WTC11 (cell line): ENCODE results near the gene CIDEC. TPM values are rescaled to one million over a fixed set of nuclear protein-coding genes. Genes with fewer than 3 reads are reported as not detected.

Experiments used
- ATAC-seq: fragments of 200-7000 bp; cut with Tn5 transposase; 2 replicates; pipeline ENCODE4 v1.10.0; 2021; ENCODE audit warnings: mild to moderate bottlenecking, moderate library complexity
- CTCF ChIA-PET: fragments of 300-600 bp; sonication (Branson Sonifier 250); formaldehyde crosslinking; loops from one replicate; lab custom pipeline; 2021; ENCODE audit warnings: antibody characterized with exemption; lab: Charles Lee
- POLR2A ChIA-PET: fragments of 350-600 bp; sonication (Branson Sonifier 250); formaldehyde crosslinking; loops from one replicate; lab custom pipeline; 2021; ENCODE audit warnings: antibody characterized with exemption; lab: Charles Lee
- DNase-seq: peaks from one replicate; pipeline ENCODE4 v3.0.0; 2021; ENCODE audit warnings: low spot score
- H3K27ac Mint-ChIP-seq: 2 replicates; pipeline ENCODE4 v1.8.0; 2021; ENCODE audit warnings: mixed read lengths
- H3K27me3 Mint-ChIP-seq: 2 replicates; pipeline ENCODE4 v1.8.0; 2021; ENCODE audit warnings: low read depth, mild to moderate bottlenecking, moderate library complexity, mixed read lengths
- H3K36me3 Mint-ChIP-seq: 2 replicates; pipeline ENCODE4 v1.8.0; 2021; ENCODE audit warnings: mixed read lengths
- H3K4me1 Mint-ChIP-seq: 2 replicates; pipeline ENCODE4 v1.8.0; 2022; ENCODE audit warnings: mixed read lengths
- H3K4me3 Mint-ChIP-seq: 2 replicates; pipeline ENCODE4 v1.8.0; 2021; ENCODE audit warnings: mild to moderate bottlenecking, moderate library complexity, mixed read lengths
- H3K9me3 Mint-ChIP-seq: 2 replicates; pipeline ENCODE4 v1.8.0; 2021; ENCODE audit warnings: mixed read lengths
- ATF1 ChIP-seq: sonication (generic); formaldehyde crosslinking; IDR thresholded peaks from 2 replicates; pipeline ENCODE4 v1.8.1; 2023; ENCODE audit warnings: mild to moderate bottlenecking, moderate library complexity, missing genetic modification reagents
- ELF4 ChIP-seq: sonication (generic); formaldehyde crosslinking; IDR thresholded peaks from 2 replicates; pipeline ENCODE4 v1.8.1; 2022; ENCODE audit warnings: low read depth, mild to moderate bottlenecking, moderate library complexity, missing genetic modification reagents
- ESRRA ChIP-seq: sonication (generic); formaldehyde crosslinking; IDR thresholded peaks from 2 replicates; pipeline ENCODE4 v1.8.1; 2022; ENCODE audit warnings: mild to moderate bottlenecking, missing genetic modification reagents, borderline replicate concordance
- HMGA2 ChIP-seq: fragments of 250-450 bp; sonication (Bioruptor Pico); IDR thresholded peaks from 2 replicates; pipeline ENCODE4 v1.4.0; 2021; ENCODE audit warnings: mild to moderate bottlenecking, moderate library complexity
- MYBL2 ChIP-seq: sonication (generic); formaldehyde crosslinking; IDR thresholded peaks from 2 replicates; pipeline ENCODE4 v1.8.1; 2023; ENCODE audit warnings: mild to moderate bottlenecking, moderate library complexity, missing genetic modification reagents
- NR2C2 ChIP-seq: sonication (generic); formaldehyde crosslinking; IDR thresholded peaks from 2 replicates; pipeline ENCODE4 v1.8.0; 2022; ENCODE audit warnings: mild to moderate bottlenecking, missing genetic modification reagents
- OVOL2 ChIP-seq: fragments of 250-450 bp; sonication (Bioruptor Pico); IDR thresholded peaks from 2 replicates; pipeline ENCODE4 v1.9.0; 2021; ENCODE audit warnings: mild to moderate bottlenecking, borderline replicate concordance
- PRRX2 ChIP-seq: fragments of 250-450 bp; sonication (Bioruptor Pico); IDR thresholded peaks from 2 replicates; pipeline ENCODE4 v1.8.0; 2021; ENCODE audit warnings: mild to moderate bottlenecking
- SMAD4 ChIP-seq: sonication (generic); formaldehyde crosslinking; IDR thresholded peaks from 2 replicates; pipeline ENCODE4 v1.8.0; 2022; ENCODE audit warnings: mild to moderate bottlenecking, missing genetic modification reagents
- SP1 ChIP-seq: sonication (generic); formaldehyde crosslinking; conservative IDR thresholded peaks from 2 replicates; pipeline ENCODE4 v1.8.1; 2022; ENCODE audit warnings: missing genetic modification reagents
- ZNF138 ChIP-seq: sonication (generic); formaldehyde crosslinking; conservative IDR thresholded peaks from 2 replicates; pipeline ENCODE4 v1.8.1; 2022; ENCODE audit warnings: mild to moderate bottlenecking, moderate library complexity, missing genetic modification reagents
- ZNF263 ChIP-seq: sonication (generic); formaldehyde crosslinking; IDR thresholded peaks from 2 replicates; pipeline ENCODE4 v1.8.1; 2022; ENCODE audit warnings: low read depth, mild to moderate bottlenecking, moderate library complexity, missing genetic modification reagents
- total RNA-seq: library from RNA; stranded (reverse); gene quantifications from 3 replicates; pipeline ENCODE4 v1.2.3, GENCODE V29; 2021
- TF ChIP-seq, protein P1 (sequence below): sonication (generic); formaldehyde crosslinking; IDR thresholded peaks from 2 replicates; pipeline ENCODE4 v1.8.1; 2023; ENCODE audit warnings: mild to moderate bottlenecking, missing genetic modification reagents, moderate library complexity
- TF ChIP-seq, protein P2 (sequence below): sonication (generic); formaldehyde crosslinking; IDR thresholded peaks from 2 replicates; pipeline ENCODE4 v1.8.0; 2022; ENCODE audit warnings: mild to moderate bottlenecking, missing genetic modification reagents
- TF ChIP-seq, protein P3 (sequence below): sonication (generic); formaldehyde crosslinking; IDR thresholded peaks from 2 replicates; pipeline ENCODE4 v1.8.1; 2023; ENCODE audit warnings: mild to moderate bottlenecking, missing genetic modification reagents, borderline replicate concordance
- TF ChIP-seq, protein P4 (sequence below): fragments of 250-450 bp; sonication (Bioruptor Pico); IDR thresholded peaks from 2 replicates; pipeline ENCODE4 v1.9.0; 2021; ENCODE audit warnings: mild to moderate bottlenecking
- TF ChIP-seq, protein P5 (sequence below): sonication (generic); formaldehyde crosslinking; IDR thresholded peaks from 2 replicates; pipeline ENCODE4 v1.8.0; 2023; ENCODE audit warnings: missing genetic modification reagents
- TF ChIP-seq, protein P6 (sequence below): sonication (generic); formaldehyde crosslinking; IDR thresholded peaks from 2 replicates; pipeline ENCODE4 v1.8.1; 2023; ENCODE audit warnings: mild to moderate bottlenecking, missing genetic modification reagents

Gene CIDEC
- total RNA-seq, 1 experiment from 2014 or later: not detected

DNA sequence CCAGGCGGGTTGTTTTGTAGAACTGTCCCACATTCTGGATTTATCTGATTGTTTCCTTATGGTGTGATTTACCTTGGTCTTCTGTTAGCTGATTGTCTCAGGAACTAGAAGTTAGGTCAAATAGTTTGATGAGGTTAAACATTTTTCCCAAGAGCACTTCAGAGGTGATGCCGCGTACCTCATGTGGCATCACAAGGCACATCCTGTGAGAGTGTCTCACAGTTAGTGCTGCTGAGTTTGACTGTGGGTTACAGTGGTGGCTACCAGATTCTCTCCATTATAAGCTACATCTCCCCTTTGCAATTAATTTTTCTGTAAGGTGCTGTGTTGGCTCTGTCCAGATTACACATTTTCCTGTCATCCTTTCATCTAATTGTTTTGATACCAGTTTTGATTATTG lies 48.8 kb downstream of the CIDEC start:
- POLR2A ChIA-PET: interaction anchor here (0.7 to 1.0 kb wide), 2 partner anchors 26 to 115 kb away, joined by 4 to 8 read pairs; no protein-coding TSS in a partner anchor
- TF ChIP-seq ZNF263 (CRISPR knock-in tag) (no peak), SMAD4 (no peak), ESRRA (no peak), ZNF138 (no peak), ATF1 (CRISPR knock-in tag) (no peak), PRRX2 (CRISPR knock-in tag) (no peak), NR2C2 (CRISPR knock-in tag) (no peak), HMGA2 (no peak), ELF4 (CRISPR knock-in tag) (no peak), OVOL2 (CRISPR knock-in tag) (no peak), SP1 (CRISPR knock-in tag) (no peak), MYBL2 (no peak)
- TF ChIP-seq, protein P1, sequence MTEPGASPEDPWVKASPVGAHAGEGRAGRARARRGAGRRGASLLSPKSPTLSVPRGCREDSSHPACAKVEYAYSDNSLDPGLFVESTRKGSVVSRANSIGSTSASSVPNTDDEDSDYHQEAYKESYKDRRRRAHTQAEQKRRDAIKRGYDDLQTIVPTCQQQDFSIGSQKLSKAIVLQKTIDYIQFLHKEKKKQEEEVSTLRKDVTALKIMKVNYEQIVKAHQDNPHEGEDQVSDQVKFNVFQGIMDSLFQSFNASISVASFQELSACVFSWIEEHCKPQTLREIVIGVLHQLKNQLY (CRISPR knock-in tag): no peak
- TF ChIP-seq, protein P2, sequence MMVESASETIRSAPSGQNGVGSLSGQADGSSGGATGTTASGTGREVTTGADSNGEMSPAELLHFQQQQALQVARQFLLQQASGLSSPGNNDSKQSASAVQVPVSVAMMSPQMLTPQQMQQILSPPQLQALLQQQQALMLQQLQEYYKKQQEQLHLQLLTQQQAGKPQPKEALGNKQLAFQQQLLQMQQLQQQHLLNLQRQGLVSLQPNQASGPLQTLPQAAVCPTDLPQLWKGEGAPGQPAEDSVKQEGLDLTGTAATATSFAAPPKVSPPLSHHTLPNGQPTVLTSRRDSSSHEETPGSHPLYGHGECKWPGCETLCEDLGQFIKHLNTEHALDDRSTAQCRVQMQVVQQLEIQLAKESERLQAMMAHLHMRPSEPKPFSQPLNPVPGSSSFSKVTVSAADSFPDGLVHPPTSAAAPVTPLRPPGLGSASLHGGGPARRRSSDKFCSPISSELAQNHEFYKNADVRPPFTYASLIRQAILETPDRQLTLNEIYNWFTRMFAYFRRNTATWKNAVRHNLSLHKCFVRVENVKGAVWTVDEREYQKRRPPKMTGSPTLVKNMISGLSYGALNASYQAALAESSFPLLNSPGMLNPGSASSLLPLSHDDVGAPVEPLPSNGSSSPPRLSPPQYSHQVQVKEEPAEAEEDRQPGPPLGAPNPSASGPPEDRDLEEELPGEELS (CRISPR knock-in tag): no peak
- TF ChIP-seq, protein P3, sequence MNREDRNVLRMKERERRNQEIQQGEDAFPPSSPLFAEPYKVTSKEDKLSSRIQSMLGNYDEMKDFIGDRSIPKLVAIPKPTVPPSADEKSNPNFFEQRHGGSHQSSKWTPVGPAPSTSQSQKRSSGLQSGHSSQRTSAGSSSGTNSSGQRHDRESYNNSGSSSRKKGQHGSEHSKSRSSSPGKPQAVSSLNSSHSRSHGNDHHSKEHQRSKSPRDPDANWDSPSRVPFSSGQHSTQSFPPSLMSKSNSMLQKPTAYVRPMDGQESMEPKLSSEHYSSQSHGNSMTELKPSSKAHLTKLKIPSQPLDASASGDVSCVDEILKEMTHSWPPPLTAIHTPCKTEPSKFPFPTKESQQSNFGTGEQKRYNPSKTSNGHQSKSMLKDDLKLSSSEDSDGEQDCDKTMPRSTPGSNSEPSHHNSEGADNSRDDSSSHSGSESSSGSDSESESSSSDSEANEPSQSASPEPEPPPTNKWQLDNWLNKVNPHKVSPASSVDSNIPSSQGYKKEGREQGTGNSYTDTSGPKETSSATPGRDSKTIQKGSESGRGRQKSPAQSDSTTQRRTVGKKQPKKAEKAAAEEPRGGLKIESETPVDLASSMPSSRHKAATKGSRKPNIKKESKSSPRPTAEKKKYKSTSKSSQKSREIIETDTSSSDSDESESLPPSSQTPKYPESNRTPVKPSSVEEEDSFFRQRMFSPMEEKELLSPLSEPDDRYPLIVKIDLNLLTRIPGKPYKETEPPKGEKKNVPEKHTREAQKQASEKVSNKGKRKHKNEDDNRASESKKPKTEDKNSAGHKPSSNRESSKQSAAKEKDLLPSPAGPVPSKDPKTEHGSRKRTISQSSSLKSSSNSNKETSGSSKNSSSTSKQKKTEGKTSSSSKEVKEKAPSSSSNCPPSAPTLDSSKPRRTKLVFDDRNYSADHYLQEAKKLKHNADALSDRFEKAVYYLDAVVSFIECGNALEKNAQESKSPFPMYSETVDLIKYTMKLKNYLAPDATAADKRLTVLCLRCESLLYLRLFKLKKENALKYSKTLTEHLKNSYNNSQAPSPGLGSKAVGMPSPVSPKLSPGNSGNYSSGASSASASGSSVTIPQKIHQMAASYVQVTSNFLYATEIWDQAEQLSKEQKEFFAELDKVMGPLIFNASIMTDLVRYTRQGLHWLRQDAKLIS (CRISPR knock-in tag): no peak
- TF ChIP-seq, protein P4, sequence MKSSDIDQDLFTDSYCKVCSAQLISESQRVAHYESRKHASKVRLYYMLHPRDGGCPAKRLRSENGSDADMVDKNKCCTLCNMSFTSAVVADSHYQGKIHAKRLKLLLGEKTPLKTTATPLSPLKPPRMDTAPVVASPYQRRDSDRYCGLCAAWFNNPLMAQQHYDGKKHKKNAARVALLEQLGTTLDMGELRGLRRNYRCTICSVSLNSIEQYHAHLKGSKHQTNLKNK (CRISPR knock-in tag): no peak
- TF ChIP-seq, protein P5, sequence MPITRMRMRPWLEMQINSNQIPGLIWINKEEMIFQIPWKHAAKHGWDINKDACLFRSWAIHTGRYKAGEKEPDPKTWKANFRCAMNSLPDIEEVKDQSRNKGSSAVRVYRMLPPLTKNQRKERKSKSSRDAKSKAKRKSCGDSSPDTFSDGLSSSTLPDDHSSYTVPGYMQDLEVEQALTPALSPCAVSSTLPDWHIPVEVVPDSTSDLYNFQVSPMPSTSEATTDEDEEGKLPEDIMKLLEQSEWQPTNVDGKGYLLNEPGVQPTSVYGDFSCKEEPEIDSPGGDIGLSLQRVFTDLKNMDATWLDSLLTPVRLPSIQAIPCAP (CRISPR knock-in tag): no peak
- CTCF ChIA-PET: interaction anchor here (0.8 to 2.7 kb wide), 4 partner anchors 10 to 115 kb away, joined by 3 to 11 read pairs (median 4); no protein-coding TSS in a partner anchor
- Mint-ChIP-seq H3K36me3 (peaks cover 6% of the 10 kb centered on the region; the same call in 1 of the 2 replicates), H3K9me3 (no peaks in the 10 kb centered on the region), H3K4me3 (no peak overlapping the region), H3K4me1 (no peaks in the 10 kb centered on the region), H3K27ac (0 out of 2 replicates have a peak overlapping the region, but pooled peaks have one; percentile 57), H3K27me3 (no peaks in the 10 kb centered on the region)
- DNase-seq (no peak), ATAC-seq (no peak)

DNA sequence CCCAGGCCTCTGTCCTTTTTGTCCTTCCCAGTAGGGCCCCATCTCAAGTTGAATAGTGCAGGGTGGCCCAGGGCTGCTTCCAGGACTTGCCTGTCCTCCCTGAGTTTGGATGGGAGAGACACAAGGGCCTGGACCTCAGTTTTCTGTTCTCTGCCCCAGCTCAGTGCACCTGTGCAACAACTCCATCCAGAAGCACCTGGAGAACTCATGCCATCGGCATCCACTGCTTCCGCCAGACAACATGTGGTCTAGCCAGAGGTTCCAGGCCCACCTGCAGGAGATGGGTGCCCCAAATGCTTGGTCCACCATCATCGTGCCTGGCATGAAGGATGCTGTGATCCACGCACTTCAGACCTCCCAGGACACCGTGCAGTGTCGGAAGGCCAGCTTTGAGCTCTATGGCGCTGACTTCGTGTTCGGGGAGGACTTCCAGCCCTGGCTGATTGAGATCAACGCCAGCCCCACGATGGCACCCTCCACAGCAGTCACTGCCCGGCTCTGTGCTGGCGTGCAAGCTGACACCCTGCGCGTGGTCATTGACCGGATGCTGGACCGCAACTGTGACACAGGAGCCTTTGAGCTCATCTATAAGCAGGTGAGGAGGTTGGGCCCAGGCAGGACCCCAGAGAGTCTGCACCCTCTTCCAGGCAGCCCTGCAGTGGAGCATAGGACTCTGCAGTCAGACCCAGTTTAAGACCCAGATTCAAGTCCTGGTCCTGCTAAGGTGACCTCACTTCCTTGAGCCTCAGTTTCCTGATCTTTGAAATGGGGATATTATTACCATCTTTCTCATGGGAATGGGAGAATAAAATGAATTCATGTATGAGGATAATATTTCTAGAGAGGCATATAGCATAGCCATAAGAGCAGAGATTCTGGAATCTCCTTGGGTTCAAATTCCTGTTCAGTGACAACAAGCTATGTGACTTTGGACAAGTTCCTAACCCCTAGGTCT lies 51.0 kb downstream of the CIDEC start:
- Mint-ChIP-seq H3K36me3 (no peaks in the 10 kb centered on the region), H3K9me3 (no peaks in the 10 kb centered on the region), H3K4me3 (no peak overlapping the region), H3K4me1 (peaks cover 8% of the 10 kb centered on the region), H3K27ac (no peak overlapping the region), H3K27me3 (no peaks in the 10 kb centered on the region)
- no peak for TF ChIP-seq ZNF138
- TF ChIP-seq, protein P6, sequence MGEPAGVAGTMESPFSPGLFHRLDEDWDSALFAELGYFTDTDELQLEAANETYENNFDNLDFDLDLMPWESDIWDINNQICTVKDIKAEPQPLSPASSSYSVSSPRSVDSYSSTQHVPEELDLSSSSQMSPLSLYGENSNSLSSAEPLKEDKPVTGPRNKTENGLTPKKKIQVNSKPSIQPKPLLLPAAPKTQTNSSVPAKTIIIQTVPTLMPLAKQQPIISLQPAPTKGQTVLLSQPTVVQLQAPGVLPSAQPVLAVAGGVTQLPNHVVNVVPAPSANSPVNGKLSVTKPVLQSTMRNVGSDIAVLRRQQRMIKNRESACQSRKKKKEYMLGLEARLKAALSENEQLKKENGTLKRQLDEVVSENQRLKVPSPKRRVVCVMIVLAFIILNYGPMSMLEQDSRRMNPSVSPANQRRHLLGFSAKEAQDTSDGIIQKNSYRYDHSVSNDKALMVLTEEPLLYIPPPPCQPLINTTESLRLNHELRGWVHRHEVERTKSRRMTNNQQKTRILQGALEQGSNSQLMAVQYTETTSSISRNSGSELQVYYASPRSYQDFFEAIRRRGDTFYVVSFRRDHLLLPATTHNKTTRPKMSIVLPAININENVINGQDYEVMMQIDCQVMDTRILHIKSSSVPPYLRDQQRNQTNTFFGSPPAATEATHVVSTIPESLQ: no peak
- ChIA-PET CTCF (interaction anchor here (2.9 kb wide), 1 partner anchor 104 kb away, joined by 16 read pairs; the partner anchor contains the start of gene CRELD1), POLR2A (no interaction called here)
- DNase-seq (no peak), ATAC-seq (no peak)
